GM12891 (cell line): ENCODE measurements around the gene ATP10D.

Experiments used
- PAX5 ChIP-seq: IDR thresholded peaks from 2 replicates; pipeline ENCODE4 v1.6.1; 2011; ENCODE audit warnings: low read length, moderate library complexity, mild to moderate bottlenecking; ENCODE audit not compliant: insufficient read depth, severe bottlenecking
- POLR2A ChIP-seq: IDR thresholded peaks from 2 replicates; pipeline ENCODE4 v1.6.1; 2011; ENCODE audit warnings: low read depth, low read length, control low read depth
- POLR2AphosphoS5 ChIP-seq: IDR thresholded peaks from 2 replicates; pipeline ENCODE4 v1.6.1; 2011; ENCODE audit warnings: low read depth, low read length, control low read depth
- POU2F2 ChIP-seq: IDR thresholded peaks from 2 replicates; pipeline ENCODE4 v1.6.1; 2011; ENCODE audit warnings: low read depth, mild to moderate bottlenecking, control low read depth, low read length, moderate library complexity
- SPI1 ChIP-seq: IDR thresholded peaks from 2 replicates; pipeline ENCODE4 v1.6.1; 2011; ENCODE audit warnings: low read depth, low read length, control low read depth
- TAF1 ChIP-seq: IDR thresholded peaks from 2 replicates; pipeline ENCODE4 v1.6.1; 2011; ENCODE audit warnings: low read depth, low read length, control low read depth

DNA sequence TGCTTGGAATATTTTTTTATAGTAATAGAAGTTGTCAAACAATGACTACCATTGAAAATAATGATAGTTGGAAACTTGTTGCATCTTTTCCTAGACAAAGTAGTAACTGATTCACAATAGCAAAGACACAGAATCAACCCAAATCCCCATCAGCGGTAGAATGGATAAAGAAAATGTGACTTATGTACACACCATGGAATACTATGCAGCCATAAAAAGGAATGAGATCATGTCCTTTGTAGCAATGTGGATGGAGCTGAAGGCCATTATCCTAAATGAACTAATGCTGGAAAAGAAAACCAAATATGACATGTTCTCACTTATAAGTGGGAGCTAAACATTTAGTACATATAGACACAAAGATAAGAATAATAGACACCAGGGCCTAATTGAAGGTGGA is 49.7 kb downstream of the ATP10D start:
- TF ChIP-seq TAF1 (no peak), POLR2A (no peak), POU2F2 (no peak), SPI1 (no peak), POLR2AphosphoS5 (no peak), PAX5 (no peak)
